HG02938 (cell line): ENCODE measurements around the gene PRAF2.

Experiments used
- ATAC-seq: cut with Tn5 transposase; IDR thresholded peaks from one replicate; pipeline ENCODE4 v1.9.1; 2021; ENCODE audit warnings: mild to moderate bottlenecking, moderate library complexity; ENCODE audit not compliant: unreplicated experiment

The PRAF2 gene, protein sequence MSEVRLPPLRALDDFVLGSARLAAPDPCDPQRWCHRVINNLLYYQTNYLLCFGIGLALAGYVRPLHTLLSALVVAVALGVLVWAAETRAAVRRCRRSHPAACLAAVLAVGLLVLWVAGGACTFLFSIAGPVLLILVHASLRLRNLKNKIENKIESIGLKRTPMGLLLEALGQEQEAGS

GRCh38 chrX:49073601-49074575, at the start of gene PRAF2:
Gene PRAF2 (minus strand): TSS chrX:49074002. CDS start chrX:49073987, 15 bp downstream.
- ATAC-seq: peak; percentile 84

GRCh38 chrX:49122499-49122898, 48.7 kb upstream of the PRAF2 start:
- ATAC-seq: no peak

DNA sequence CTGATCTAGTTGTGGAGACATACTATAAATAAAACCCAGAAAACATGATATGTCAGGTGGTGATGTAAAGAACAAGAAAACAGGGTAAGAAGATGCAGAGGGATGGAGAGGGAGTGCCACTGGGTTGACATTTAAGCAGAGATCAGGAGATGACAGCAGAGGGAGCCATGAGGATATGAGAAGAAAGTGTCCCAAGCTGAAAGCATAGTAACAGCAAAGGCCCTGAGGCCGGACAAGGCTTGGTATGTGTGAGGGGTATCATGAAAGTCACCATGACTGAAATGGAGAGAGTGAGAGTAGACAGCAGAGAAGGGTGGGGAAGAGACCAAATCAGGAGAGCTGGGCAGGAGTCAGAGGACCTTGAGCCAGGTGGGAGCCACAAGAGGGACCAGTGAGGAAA, 46.3 kb upstream of the PRAF2 start:
- ATAC-seq: no peak

DNA sequence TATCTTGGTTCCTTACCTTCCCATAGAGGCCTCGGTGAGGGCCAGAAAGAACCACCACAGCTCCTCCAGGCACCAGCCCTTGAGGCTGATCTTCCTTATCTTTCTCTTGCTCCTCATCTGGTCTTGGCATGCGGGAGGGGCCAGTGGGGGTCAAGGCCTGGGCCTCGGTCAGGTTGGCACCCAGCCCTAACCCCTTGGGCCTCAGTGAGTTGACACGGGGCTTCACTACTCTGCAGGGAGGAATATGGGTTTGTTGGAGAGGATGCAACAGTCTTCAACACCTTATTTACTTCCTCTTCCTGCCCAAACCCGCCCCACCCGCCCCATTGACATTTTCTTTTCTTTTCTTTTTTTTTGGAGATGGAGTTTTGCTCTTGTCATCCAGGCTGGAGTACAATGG, 43.8 kb upstream of the PRAF2 start:
- ATAC-seq: no peak

- no peak for ATAC-seq
These were observed 42.9 kb upstream of the PRAF2 start for GRCh38 chrX:49116716-49117115.

DNA sequence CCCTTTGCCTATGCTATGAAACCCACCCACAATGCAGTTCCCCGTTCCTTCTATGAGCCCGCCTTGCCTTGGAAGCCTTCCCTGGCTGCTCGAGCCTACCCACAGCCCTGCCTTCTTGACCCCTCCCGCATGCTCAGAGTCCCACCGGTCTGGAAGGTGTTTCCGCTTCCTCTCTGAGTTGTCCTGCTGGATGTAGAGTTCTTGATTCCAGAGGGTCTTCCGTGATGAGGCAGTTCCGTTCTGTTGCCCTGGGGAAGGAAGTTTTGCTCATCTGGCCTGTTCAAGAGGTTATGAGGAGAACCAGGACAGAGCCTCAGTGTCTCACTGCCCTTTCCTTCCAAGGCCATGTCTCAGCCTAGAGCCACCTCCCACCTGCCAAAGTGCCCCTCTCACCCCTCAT, 42.3 kb upstream of the PRAF2 start:
- ATAC-seq: no peak

DNA sequence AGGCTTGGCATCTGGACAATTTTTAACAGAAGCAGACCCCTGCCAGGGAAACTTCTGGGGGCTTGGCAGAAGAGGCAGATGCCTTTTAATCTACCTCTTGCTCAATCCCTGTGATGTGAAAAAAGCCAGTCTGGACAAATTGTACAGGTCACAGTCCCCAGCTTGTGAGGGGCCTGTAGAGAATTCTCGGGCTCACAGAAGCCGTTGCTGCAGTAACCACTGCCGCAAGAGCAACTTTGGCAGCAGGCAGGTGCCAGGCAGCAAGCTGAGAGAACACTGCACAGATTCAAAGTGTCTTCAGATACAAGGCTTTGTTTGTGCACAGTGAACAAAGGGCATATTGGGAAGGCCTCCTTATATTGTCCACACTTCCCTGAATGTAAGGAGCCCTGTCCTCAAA, 38.0 kb upstream of the PRAF2 start:
- no peak for ATAC-seq

GRCh38 chrX:49110417-49110816, 36.6 kb upstream of the PRAF2 start:
- ATAC-seq: no peak

DNA sequence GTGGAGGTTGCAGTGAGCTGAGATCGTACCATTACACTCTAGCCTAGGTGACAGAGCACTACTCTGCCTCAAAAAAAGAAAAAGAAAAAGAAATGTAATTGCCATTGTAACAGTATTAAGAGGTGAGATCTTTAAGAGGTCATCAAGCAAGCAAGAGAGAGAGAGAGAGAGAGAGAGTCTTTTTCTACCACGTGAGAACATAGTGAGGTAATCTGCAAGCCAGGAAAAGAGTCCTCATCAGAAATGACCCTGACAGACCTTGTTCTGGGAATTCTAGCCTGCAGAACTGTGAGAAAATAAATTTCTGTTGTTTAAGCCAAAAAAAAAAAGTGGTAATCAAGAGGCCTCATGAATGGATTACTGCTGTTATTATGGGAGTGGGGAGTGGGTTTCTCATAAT, 34.8 kb upstream of the PRAF2 start:
- ATAC-seq: no peak

DNA sequence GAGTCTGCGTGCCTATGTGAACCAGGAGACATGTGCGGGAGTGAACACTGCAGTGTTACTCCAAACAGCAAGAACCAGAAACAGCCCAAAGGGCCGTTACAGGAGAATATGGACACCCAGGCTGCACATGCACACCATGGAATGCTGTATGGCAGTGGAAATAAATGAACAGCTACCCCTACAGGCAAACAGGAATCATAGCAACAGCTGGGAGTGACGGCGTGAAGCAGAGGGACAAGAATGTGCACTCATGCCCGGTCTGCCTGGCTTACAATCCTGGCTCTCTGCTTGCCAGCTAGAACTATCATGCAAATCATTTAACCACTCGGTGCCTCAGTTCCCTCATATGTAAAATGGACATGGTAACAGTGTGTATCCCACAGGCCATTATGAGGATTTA, 33.1 kb upstream of the PRAF2 start:
- ATAC-seq: no peak

GRCh38 chrX:49106296-49106695, 32.5 kb upstream of the PRAF2 start:
- no peak for ATAC-seq

DNA sequence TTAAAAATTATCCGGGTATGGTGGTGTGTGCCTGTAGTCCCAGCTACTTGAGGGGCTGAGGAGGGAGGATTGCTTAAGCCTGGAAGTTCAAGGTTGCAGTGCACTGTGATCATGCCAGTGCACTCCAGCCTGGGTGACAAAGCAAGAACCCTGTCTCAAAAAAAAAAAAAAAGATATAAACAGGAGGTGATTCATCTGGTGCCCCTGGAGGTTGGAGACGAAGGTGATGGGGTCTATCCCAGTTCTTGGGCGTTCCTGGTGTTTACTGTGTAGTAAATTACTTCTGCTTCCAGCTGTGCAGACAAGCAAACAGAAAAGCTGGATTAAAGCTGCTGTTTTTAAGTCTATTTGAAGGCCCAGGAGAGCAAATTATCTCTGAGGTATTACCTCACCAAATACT, 29.8 kb upstream of the PRAF2 start:
- no peak for ATAC-seq

- ATAC-seq: no peak
These were observed 28.4 kb upstream of the PRAF2 start for GRCh38 chrX:49102190-49102589.

GRCh38 chrX:49101629-49101984, 27.8 kb upstream of the PRAF2 start:
- ATAC-seq: no peak

DNA sequence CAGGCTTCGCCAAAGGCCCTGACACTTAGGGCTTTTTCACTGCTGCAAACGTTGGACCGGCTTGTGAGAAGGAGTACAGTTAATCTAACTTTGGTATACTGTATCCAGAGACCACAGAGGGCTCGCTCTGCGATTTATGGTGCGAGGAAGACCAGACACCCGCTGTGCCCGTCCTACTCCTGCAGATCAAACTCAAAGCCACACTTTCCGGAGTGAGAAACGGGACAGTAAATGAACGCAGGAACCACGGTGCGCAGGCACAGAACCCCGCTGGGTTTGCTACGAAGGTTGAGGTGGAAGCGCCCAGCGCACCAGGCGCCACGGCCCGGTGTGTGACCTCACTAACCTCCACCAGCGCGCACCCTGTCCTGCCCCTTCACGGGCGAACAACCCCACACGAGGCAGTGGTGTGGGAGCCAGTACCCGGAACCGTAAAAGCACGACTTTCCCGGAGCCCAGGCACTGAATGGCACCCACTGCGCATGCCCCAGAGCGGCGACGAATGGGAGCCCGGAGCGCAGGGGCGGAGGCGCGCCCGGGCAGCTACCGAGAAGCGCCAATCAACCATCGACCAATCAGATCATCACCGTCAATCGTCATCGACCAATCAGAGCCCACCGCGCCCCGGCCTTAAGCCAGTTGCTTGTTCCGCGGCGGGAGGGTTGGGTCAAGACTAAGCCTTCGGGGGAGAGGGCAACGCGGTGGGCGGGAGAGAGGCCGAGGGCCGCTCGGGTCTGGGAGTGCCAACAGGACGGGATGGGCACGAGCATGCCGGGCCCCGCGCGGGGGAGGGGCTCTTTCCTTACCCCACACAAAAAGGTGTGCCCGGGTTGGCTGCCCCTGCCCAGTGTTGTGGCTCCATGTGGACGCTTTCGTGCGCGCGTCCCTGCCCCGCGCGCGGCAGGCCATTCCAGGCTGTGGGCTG, 27.2 kb upstream of the PRAF2 start:
- ATAC-seq: peak; percentile 97

DNA sequence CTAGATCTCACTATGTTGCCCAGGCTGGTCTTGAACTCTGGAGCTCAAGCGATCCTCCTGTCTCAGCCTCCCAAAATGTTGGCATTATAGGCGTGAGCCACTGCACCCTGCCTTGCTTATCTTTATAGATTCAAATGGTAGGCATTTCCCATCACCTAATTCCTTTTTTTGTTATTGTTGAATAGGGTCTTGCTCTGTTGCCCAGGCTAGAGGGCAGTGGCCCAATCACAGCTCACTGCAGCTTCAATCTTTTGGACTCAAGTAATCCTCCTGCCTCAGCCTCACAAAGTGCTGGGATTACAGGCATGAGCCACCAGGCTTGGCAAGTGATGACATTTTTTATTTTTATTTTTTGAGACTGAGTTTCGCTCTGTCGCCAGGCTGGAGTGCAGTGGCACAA, 22.6 kb upstream of the PRAF2 start:
- ATAC-seq: no peak

- ATAC-seq: no peak
These were observed 15.8 kb upstream of the PRAF2 start for GRCh38 chrX:49089553-49089952.

GRCh38 chrX:49082271-49082871, 8.6 kb upstream of the PRAF2 start:
- no peak for ATAC-seq

- ATAC-seq: peak; percentile 81
These were observed 6.0 kb upstream of the PRAF2 start, which contains the start of gene WDR45 for GRCh38 chrX:49079489-49080428. Gene WDR45 (minus strand): TSS chrX:49079887. CDS start chrX:49078095, 1,792 bp downstream.

- no peak for ATAC-seq
These were observed 4.1 kb upstream of the PRAF2 start for GRCh38 chrX:49077941-49078340.
